Measurements from ENCODE around the gene SNX9.

Gene SNX9

GRCh38 chr6:157982563-157983405 lies 159.7 kb downstream of the SNX9 start:
- no peak for DNase-seq

GRCh38 chr6:157983406-157984119 lies 160.5 kb downstream of the SNX9 start:
- DNase-seq, result no peak

- no peak for DNase-seq
Observed at GRCh38 chr6:157984128-157984527, 161.1 kb downstream of the SNX9 start.

- DNase-seq, result no peak
Observed at GRCh38 chr6:157984686-157985225, 161.7 kb downstream of the SNX9 start.

- no peak for DNase-seq
Observed at GRCh38 chr6:157985378-157986155, 162.5 kb downstream of the SNX9 start.

- no peak for DNase-seq
Observed at GRCh38 chr6:157987788-157988699, 165.0 kb downstream of the SNX9 start.

- no peak for DNase-seq
Observed at GRCh38 chr6:157988700-157989063, 165.6 kb downstream of the SNX9 start.

GRCh38 chr6:157989541-157990289 lies 166.7 kb downstream of the SNX9 start:
- no peak for DNase-seq

- DNase-seq, result no peak
Observed at GRCh38 chr6:157990321-157991066, 167.4 kb downstream of the SNX9 start.

- no peak for DNase-seq
Observed at GRCh38 chr6:157991067-157991432, 168.0 kb downstream of the SNX9 start.

GRCh38 chr6:157993076-157993475 lies 170.0 kb downstream of the SNX9 start:
- DNase-seq, result no peak

- DNase-seq, result no peak
Observed at GRCh38 chr6:157994125-157994795, 171.2 kb downstream of the SNX9 start.

Data from retina (tissue), 1 donor.